ENCODE measurements around the gene PLCH1. TPM values are rescaled to one million over a fixed set of nuclear protein-coding genes. Genes with fewer than 3 reads are reported as not detected.

PLCH1 gene
- total RNA-seq, 5 donors from 2014 or later (not counting 1 experiment from before 2014, with no cell fraction given), result 0.06 to 0.12 (median 0.09) TPM; not detected in 1

- no peaks in the 10 kb centered on the region for H3K36me3 ChIP-seq (ENCODE audit: control insufficient read depth in 2 of 2, extremely low read depth in 1 of 2, insufficient read depth in 1 of 2, low read length in 1 of 2)
- Mint-ChIP-seq H3K9me3 (no peaks in the 10 kb centered on the region), H3K4me3 (no peak overlapping the region), H3K27ac (no peak overlapping the region), H3K27me3 (peaks cover 0 to 2% of the 10 kb centered on the region in 2 donors), H3K4me1 (no peaks in the 10 kb centered on the region), H3K36me3 (no peaks in the 10 kb centered on the region)
- ChIA-PET CTCF (interaction anchor here in 1 of 2 donors (0.6 kb wide), 1 partner anchor 362 kb away, joined by 4 read pairs; no protein-coding TSS in a partner anchor), POLR2A (no interaction called here)
- WGBS (ENCODE audit: insufficient coverage), result no CpG with 5 or more reads among the region's 2 CpGs
- no peak overlapping the region for H3K27ac ChIP-seq (ENCODE audit: low read length)
- no peak overlapping the region for H3K4me3 ChIP-seq (ENCODE audit: control insufficient read depth in 1 of 2, extremely low read depth in 1 of 2, low read length in 1 of 2)
- no peak for ATAC-seq (replicated peaks in 1 of 4)
- H3K9me3 ChIP-seq, result no peaks in the 10 kb centered on the region
- DNase-seq, result no peak
- H3K4me1 ChIP-seq (ENCODE audit: control insufficient read depth in 1 of 2, extremely low read depth in 1 of 2, insufficient read depth in 2 of 2, low read length in 2 of 2), result no peaks in the 10 kb centered on the region
- no peaks in the 10 kb centered on the region for H3K27me3 ChIP-seq (replicated peaks in 1 of 2; ENCODE audit: control insufficient read depth in 2 of 2, extremely low read depth in 1 of 2, insufficient read depth in 2 of 2, low read length in 1 of 2)
These were observed 367.8 kb downstream of the PLCH1 start for GRCh38 chr3:155377071-155377470.

- H3K36me3 ChIP-seq (ENCODE audit: control insufficient read depth in 2 of 2, extremely low read depth in 1 of 2, insufficient read depth in 1 of 2, low read length in 1 of 2), result no peaks in the 10 kb centered on the region
- Mint-ChIP-seq H3K9me3 (peaks cover 0 to 3% (median 3%) of the 10 kb centered on the region in 3 donors), H3K36me3 (no peaks in the 10 kb centered on the region), H3K4me1 (no peaks in the 10 kb centered on the region), H3K4me3 (no peak overlapping the region), H3K27me3 (no peaks in the 10 kb centered on the region), H3K27ac (no peak overlapping the region)
- H3K9me3 ChIP-seq, result no peaks in the 10 kb centered on the region
- ATAC-seq (replicated peaks in 1 of 4) (no peak), DNase-seq (no peak)
- no peak overlapping the region for H3K4me3 ChIP-seq (ENCODE audit: control insufficient read depth in 1 of 2, extremely low read depth in 1 of 2, low read length in 1 of 2)
- H3K4me1 ChIP-seq (ENCODE audit: control insufficient read depth in 1 of 2, extremely low read depth in 1 of 2, insufficient read depth in 2 of 2, low read length in 2 of 2), result no peaks in the 10 kb centered on the region
- WGBS (ENCODE audit: insufficient coverage), result no CpG with 5 or more reads among the region's 1 CpG
- H3K27ac ChIP-seq (ENCODE audit: low read length), result no peak overlapping the region
- CTCF ChIA-PET, result no interaction called here
- POLR2A ChIA-PET, result no interaction called here
- no peaks in the 10 kb centered on the region for H3K27me3 ChIP-seq (replicated peaks in 1 of 2; ENCODE audit: control insufficient read depth in 2 of 2, extremely low read depth in 1 of 2, insufficient read depth in 2 of 2, low read length in 1 of 2)
These were observed 372.6 kb downstream of the PLCH1 start for GRCh38 chr3:155372281-155372680.

GRCh38 chr3:155370764-155371503, 373.9 kb downstream of the PLCH1 start:
- H3K27me3 Mint-ChIP-seq, result no peaks in the 10 kb centered on the region
- no peak overlapping the region for H3K4me3 ChIP-seq (ENCODE audit: control insufficient read depth in 1 of 2, extremely low read depth in 1 of 2, low read length in 1 of 2)
- CTCF ChIA-PET, result no interaction called here
- no peak for ATAC-seq (replicated peaks in 1 of 4)
- POLR2A ChIA-PET, result no interaction called here
- no peak overlapping the region for H3K27ac ChIP-seq (ENCODE audit: low read length)
- H3K27me3 ChIP-seq (replicated peaks in 1 of 2; ENCODE audit: control insufficient read depth in 2 of 2, extremely low read depth in 1 of 2, insufficient read depth in 2 of 2, low read length in 1 of 2), result no peaks in the 10 kb centered on the region
- no peak overlapping the region for H3K4me3 Mint-ChIP-seq
- no peaks in the 10 kb centered on the region for H3K36me3 ChIP-seq (ENCODE audit: control insufficient read depth in 2 of 2, extremely low read depth in 1 of 2, insufficient read depth in 1 of 2, low read length in 1 of 2)
- H3K9me3 ChIP-seq, result no peaks in the 10 kb centered on the region
- no peaks in the 10 kb centered on the region for H3K4me1 Mint-ChIP-seq
- WGBS (ENCODE audit: insufficient coverage), result 100% methylated on average over 1 of the region's 4 CpGs
- no peaks in the 10 kb centered on the region for H3K4me1 ChIP-seq (ENCODE audit: control insufficient read depth in 1 of 2, extremely low read depth in 1 of 2, insufficient read depth in 2 of 2, low read length in 2 of 2)
- H3K27ac Mint-ChIP-seq, result no peak overlapping the region
- no peak for DNase-seq
- H3K9me3 Mint-ChIP-seq, result peaks cover 0 to 3% (median 3%) of the 10 kb centered on the region in 3 donors
- no peaks in the 10 kb centered on the region for H3K36me3 Mint-ChIP-seq

GRCh38 chr3:155370198-155370597, 374.7 kb downstream of the PLCH1 start:
- Histone ChIP-seq H3K4me3 (ENCODE audit: control insufficient read depth in 1 of 2, extremely low read depth in 1 of 2, low read length in 1 of 2) (no peak overlapping the region), H3K27me3 (replicated peaks in 1 of 2; ENCODE audit: control insufficient read depth in 2 of 2, extremely low read depth in 1 of 2, insufficient read depth in 2 of 2, low read length in 1 of 2) (no peaks in the 10 kb centered on the region), H3K9me3 (no peaks in the 10 kb centered on the region), H3K4me1 (ENCODE audit: control insufficient read depth in 1 of 2, extremely low read depth in 1 of 2, insufficient read depth in 2 of 2, low read length in 2 of 2) (no peaks in the 10 kb centered on the region), H3K36me3 (ENCODE audit: control insufficient read depth in 2 of 2, extremely low read depth in 1 of 2, insufficient read depth in 1 of 2, low read length in 1 of 2) (no peaks in the 10 kb centered on the region), H3K27ac (ENCODE audit: low read length) (no peak overlapping the region)
- DNase-seq (no peak), ATAC-seq (replicated peaks in 1 of 4) (no peak)
- CTCF ChIA-PET, result no interaction called here
- no peak overlapping the region for H3K27ac Mint-ChIP-seq
- no peaks in the 10 kb centered on the region for H3K27me3 Mint-ChIP-seq
- no peaks in the 10 kb centered on the region for H3K4me1 Mint-ChIP-seq
- POLR2A ChIA-PET, result no interaction called here
- H3K4me3 Mint-ChIP-seq, result no peak overlapping the region
- peaks cover under 1 to 6% (median 5%) of the 10 kb centered on the region in 3 donors for H3K9me3 Mint-ChIP-seq
- no peaks in the 10 kb centered on the region for H3K36me3 Mint-ChIP-seq

- no peaks in the 10 kb centered on the region for H3K36me3 ChIP-seq (ENCODE audit: control insufficient read depth in 2 of 2, extremely low read depth in 1 of 2, insufficient read depth in 1 of 2, low read length in 1 of 2)
- H3K27me3 ChIP-seq (replicated peaks in 1 of 2; ENCODE audit: control insufficient read depth in 2 of 2, extremely low read depth in 1 of 2, insufficient read depth in 2 of 2, low read length in 1 of 2), result no peaks in the 10 kb centered on the region
- no peaks in the 10 kb centered on the region for H3K4me1 ChIP-seq (ENCODE audit: control insufficient read depth in 1 of 2, extremely low read depth in 1 of 2, insufficient read depth in 2 of 2, low read length in 2 of 2)
- peaks cover 5 to 10% (median 10%) of the 10 kb centered on the region in 3 donors for H3K9me3 Mint-ChIP-seq
- H3K4me3 ChIP-seq (ENCODE audit: control insufficient read depth in 1 of 2, extremely low read depth in 1 of 2, low read length in 1 of 2), result no peak overlapping the region
- H3K9me3 ChIP-seq, result no peaks in the 10 kb centered on the region
- ChIA-PET CTCF (no interaction called here), POLR2A (no interaction called here)
- H3K4me1 Mint-ChIP-seq, result no peaks in the 10 kb centered on the region
- H3K27ac Mint-ChIP-seq, result no peak overlapping the region
- WGBS (ENCODE audit: insufficient coverage), result no CpG with 5 or more reads among the region's 3 CpGs
- DNase-seq, result no peak
- H3K27me3 Mint-ChIP-seq, result no peaks in the 10 kb centered on the region
- no peak for ATAC-seq (replicated peaks in 1 of 4)
- H3K36me3 Mint-ChIP-seq, result no peaks in the 10 kb centered on the region
- no peak overlapping the region for H3K27ac ChIP-seq (ENCODE audit: low read length)
- no peak overlapping the region for H3K4me3 Mint-ChIP-seq
These were observed 375.1 kb downstream of the PLCH1 start for GRCh38 chr3:155369735-155370134.

GRCh38 chr3:155369244-155369643, 375.6 kb downstream of the PLCH1 start:
- H3K4me3 Mint-ChIP-seq, result no peak overlapping the region
- peaks cover 6 to 13% (median 11%) of the 10 kb centered on the region in 3 donors for H3K9me3 Mint-ChIP-seq
- no peaks in the 10 kb centered on the region for H3K36me3 Mint-ChIP-seq
- H3K27me3 ChIP-seq (replicated peaks in 1 of 2; ENCODE audit: control insufficient read depth in 2 of 2, extremely low read depth in 1 of 2, insufficient read depth in 2 of 2, low read length in 1 of 2), result no peaks in the 10 kb centered on the region
- POLR2A ChIA-PET, result no interaction called here
- no peaks in the 10 kb centered on the region for H3K9me3 ChIP-seq
- no peaks in the 10 kb centered on the region for H3K36me3 ChIP-seq (ENCODE audit: control insufficient read depth in 2 of 2, extremely low read depth in 1 of 2, insufficient read depth in 1 of 2, low read length in 1 of 2)
- H3K4me1 Mint-ChIP-seq, result no peaks in the 10 kb centered on the region
- H3K27ac Mint-ChIP-seq, result no peak overlapping the region
- H3K4me3 ChIP-seq (ENCODE audit: control insufficient read depth in 1 of 2, extremely low read depth in 1 of 2, low read length in 1 of 2), result no peak overlapping the region
- ATAC-seq (replicated peaks in 1 of 4) (no peak), DNase-seq (no peak)
- 100% methylated on average over 2 of the region's 5 CpGs for WGBS (ENCODE audit: insufficient coverage)
- no peaks in the 10 kb centered on the region for H3K27me3 Mint-ChIP-seq
- H3K27ac ChIP-seq (ENCODE audit: low read length), result no peak overlapping the region
- CTCF ChIA-PET, result no interaction called here
- no peaks in the 10 kb centered on the region for H3K4me1 ChIP-seq (ENCODE audit: control insufficient read depth in 1 of 2, extremely low read depth in 1 of 2, insufficient read depth in 2 of 2, low read length in 2 of 2)

- H3K4me1 Mint-ChIP-seq, result no peaks in the 10 kb centered on the region
- DNase-seq (no peak), ATAC-seq (replicated peaks in 1 of 4) (no peak)
- ChIA-PET CTCF (no interaction called here), POLR2A (no interaction called here)
- H3K27ac Mint-ChIP-seq, result no peak overlapping the region
- H3K9me3 Mint-ChIP-seq, result peaks cover 6 to 15% (median 11%) of the 10 kb centered on the region in 3 donors
- no peak overlapping the region for H3K4me3 Mint-ChIP-seq
- H3K4me1 ChIP-seq (ENCODE audit: control insufficient read depth in 1 of 2, extremely low read depth in 1 of 2, insufficient read depth in 2 of 2, low read length in 2 of 2), result no peaks in the 10 kb centered on the region
- H3K9me3 ChIP-seq, result no peaks in the 10 kb centered on the region
- no peaks in the 10 kb centered on the region for H3K27me3 Mint-ChIP-seq
- H3K27me3 ChIP-seq (replicated peaks in 1 of 2; ENCODE audit: control insufficient read depth in 2 of 2, extremely low read depth in 1 of 2, insufficient read depth in 2 of 2, low read length in 1 of 2), result no peaks in the 10 kb centered on the region
- no peak overlapping the region for H3K4me3 ChIP-seq (ENCODE audit: control insufficient read depth in 1 of 2, extremely low read depth in 1 of 2, low read length in 1 of 2)
- no peak overlapping the region for H3K27ac ChIP-seq (ENCODE audit: low read length)
- no peaks in the 10 kb centered on the region for H3K36me3 ChIP-seq (ENCODE audit: control insufficient read depth in 2 of 2, extremely low read depth in 1 of 2, insufficient read depth in 1 of 2, low read length in 1 of 2)
- H3K36me3 Mint-ChIP-seq, result no peaks in the 10 kb centered on the region
These were observed 376.1 kb downstream of the PLCH1 start for GRCh38 chr3:155368786-155369185.
